Stimulated activated CD4-positive, alpha-beta T cell treated with anti-CD3 and anti-CD28 coated beads, TNF-alpha, amount 100 ng/mL, for 48 hours (primary cell): ENCODE measurements around the gene SORCS1.

Source experiments
- DNase-seq, 3 donors: peaks; one replicate each; pipeline ENCODE4 v3.0.0-alpha.2; 2020; ENCODE audit warnings: low read depth in 3 of 3

Gene SORCS1

DNA sequence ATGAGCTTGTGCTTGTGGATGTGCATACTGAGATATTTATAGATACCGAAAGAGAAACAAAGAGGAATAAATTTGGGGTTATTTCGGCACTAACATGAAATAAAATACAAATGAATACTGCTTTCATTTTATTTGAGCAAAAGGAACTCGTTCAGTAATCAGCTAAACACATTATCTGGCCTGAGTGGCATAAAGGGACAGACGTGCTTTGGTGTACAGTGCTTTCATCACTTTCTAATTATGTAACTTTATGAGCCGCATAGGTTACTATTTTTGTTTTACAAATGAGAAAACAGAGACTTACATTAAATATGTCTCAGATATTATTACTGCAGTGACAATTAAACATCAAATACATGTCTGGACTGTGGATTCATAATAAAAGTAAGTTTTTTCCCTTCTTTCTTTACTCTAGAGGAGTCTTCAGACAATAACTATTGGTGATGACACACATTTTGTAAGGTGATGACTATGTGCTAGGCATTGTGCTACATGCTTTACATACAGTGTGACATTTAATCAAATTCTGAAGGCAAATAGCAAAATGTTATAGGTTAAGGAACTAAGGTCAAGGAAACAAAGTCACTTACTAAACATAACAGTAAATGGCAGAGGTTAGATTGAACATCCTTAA, 503.3 kb downstream of the SORCS1 start:
- DNase-seq, result no peak

DNA sequence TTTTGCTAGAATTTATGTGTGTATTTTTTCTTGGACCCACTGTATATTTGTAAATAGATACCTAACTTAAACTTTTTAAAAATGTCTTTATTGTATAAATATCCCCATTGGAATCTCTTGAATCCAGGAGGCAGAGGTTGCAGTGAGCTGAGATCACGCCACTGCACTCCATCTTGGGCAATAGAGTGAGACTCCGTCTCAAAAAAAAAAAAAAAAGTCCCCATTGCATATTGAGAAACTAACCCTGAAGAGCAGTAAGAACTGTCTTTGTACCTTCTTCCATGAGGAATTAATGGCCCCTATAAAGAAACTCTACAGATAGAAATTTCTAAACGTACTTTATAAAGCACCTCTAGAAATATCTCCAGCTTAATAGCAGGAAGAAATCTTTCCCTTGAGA, 504.0 kb downstream of the SORCS1 start:
- no peak for DNase-seq

GRCh38 chr10:106655636-106656035, 508.9 kb downstream of the SORCS1 start:
- DNase-seq, result no peak

DNA sequence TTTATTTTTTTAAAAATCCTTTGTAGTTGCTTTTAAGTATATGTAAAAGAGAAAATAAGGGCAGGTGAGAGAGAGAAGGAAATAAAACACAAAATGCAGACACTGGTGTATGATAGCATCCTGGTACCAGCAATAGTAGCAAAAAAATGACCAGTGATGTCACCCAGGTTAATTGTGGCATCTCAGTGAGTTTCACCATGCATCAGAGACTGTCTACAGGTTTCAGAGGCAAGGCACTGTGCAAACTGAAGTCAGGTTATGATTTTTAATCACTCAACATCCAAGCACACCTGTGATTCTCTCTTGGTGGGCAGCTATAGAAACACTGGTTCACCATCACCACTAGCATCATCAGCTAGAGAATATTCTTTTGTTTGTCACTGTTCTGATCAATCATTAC, 509.3 kb downstream of the SORCS1 start:
- no peak for DNase-seq

DNA sequence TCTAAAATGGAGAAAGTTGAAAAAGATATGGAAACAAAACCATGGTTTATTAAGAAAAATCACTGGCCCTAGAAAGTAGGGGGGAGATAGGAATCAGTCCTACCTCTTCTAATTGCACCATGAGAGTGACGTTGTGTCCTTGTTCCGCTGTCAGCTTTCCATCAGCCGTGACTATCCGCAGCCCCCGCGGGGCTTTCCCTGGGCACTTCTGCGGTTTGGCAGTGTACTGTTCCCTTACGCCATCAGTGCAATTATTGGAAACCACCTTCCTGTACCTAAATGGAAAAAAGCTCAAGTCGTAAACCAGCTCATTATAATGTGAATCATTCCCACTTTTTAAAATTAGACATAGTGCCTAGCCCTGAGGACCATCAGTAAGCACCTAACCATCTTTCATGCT, 512.2 kb downstream of the SORCS1 start:
- DNase-seq, result no peak

DNA sequence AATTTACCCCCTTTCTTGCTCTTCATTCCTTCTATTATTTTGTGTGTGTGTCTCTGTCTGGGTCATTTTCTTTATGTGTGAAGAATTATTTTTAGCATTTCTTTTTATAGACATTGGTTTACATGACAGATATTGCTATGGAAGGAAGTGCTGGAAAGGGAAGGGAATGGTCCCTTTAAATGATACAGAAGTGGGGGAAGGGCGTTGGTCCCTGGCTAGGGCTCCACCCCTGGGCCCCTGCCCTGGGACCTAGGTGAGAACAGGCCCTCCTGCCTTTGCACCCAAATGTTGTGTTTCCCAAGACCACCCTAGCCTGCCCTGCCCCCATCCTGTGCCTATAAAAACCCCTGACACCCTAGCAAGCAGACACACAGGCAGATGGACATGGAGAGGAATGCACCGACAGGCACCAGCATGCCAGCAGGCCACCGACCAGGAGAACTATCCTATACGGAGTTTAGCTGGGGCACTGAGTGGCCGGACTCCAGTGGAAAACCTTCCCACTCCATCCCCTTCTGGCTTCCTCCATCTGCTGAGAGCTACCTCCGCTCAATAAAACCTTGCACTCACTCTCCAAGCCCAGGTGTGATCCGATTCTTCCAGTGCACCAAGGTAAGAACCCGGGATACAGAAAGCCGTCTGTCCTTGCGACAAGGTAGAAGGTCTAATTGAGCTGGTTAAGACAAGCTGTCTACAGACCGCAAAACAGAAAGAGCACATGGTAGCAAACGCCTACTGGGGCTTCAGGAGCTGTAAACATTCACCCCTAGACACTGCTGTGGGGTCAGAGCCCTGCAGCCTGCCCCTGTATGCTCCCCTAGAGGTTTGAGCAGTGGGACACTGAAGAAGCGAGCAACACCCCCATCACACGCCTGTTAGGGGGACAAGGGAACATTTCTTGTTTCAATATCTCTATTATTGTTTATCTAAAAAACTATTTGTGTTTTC, 515.7 kb downstream of the SORCS1 start:
- no peak for DNase-seq

DNA sequence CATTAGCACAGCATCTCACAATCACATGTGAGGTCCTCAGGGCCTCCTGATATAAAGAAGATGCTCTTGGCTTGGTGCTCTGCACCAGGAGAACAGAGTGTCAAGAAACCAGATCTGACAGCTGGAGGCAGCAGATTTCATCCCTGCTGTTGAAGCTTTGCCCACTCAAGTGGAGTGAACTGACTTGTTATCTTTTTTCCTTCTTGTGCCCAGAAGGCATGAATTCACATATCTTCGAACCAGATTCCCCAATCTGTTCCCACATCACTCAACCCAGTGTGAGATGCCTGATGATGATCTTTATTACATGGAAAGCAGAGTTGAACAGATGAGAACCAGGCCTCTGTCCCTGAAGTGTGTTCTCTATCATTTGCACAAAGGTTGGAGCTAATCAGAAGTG, 521.0 kb downstream of the SORCS1 start:
- no peak for DNase-seq

- DNase-seq, result no peak
These were observed 526.6 kb downstream of the SORCS1 start for GRCh38 chr10:106637873-106638272.

- DNase-seq, result no peak
These were observed 527.6 kb downstream of the SORCS1 start for GRCh38 chr10:106636766-106637491.

- DNase-seq, result no peak
These were observed 528.6 kb downstream of the SORCS1 start for GRCh38 chr10:106635947-106636346.

- DNase-seq, result no peak
These were observed 533.3 kb downstream of the SORCS1 start for GRCh38 chr10:106631016-106631702.

GRCh38 chr10:106626371-106626770, 538.1 kb downstream of the SORCS1 start:
- no peak for DNase-seq

DNA sequence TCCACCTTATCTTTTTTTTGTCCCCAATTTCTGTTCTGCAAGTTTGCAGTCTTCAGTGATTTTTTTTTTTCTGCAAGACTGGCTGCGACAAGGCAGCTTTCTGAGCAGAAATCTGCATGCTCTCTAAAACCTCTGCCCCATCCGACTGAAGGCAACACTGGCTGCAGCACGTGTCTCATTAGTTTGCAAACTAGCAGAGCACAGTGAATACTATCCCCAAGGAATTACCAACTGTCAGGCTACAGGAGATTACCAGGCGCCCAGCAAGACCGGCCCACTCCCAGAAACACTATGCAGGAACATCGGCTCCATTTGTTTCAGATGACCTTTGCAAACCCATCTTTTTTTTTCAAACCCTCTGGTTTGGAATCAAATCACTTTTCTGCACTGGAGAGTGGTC, 538.8 kb downstream of the SORCS1 start:
- no peak for DNase-seq

DNA sequence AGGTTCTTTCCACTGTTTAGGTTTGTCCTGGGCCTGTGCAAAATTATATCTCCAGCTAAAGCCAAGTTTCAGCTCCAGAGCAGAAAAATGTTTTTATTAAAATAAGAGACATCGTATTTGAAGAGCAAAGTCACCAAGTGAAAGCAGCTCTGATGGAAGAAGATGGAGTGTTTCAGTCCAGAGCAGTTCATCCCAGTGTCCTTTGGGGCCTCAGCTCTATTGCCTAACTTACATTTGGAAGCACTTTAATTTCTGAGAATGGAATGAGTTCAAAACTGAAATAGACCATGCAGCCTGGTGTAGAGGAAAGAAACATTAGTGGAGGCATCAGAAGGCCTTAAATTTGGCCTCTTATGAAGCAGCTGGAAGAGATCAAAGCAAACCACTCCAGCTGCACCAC, 545.2 kb downstream of the SORCS1 start:
- DNase-seq, result no peak

DNA sequence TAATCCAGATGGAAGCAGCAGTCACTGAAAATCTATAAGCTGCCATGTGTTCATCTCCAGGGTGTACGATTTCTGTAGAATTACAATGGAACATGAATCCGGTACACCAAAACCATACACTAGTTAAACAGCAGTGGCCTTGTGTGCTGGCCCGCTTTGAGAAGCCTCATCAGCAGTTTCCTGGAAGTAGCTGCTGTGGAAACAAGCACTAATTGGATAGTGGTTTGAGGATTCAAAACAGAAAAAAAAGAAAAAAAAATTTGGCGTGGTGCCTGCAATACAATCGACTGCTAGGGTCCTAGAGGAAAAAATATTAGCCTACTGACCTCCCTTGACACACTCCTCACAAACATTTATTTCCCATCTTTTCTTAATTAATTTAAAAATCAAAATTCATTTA, 545.9 kb downstream of the SORCS1 start:
- no peak for DNase-seq

DNA sequence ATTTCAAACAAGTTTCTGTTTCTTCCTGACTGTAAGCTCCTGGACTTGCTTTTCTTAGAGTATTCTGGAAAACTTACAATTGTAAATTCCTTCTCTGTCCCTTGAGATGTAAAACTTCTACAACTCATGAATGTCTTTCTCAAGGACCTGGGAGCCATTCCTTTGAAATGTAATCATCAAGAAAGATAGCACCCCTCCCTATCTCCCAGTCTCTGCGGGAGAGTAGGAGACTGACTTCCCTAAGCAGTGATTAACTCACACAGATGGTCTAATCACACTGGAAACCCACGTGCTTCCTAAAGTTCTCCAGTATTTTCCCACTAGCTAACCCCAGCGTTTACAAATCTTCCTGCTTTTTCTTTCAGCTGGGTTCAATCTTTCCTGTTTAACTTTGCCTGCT, 549.4 kb downstream of the SORCS1 start:
- DNase-seq, result no peak

GRCh38 chr10:106614293-106614692, 550.2 kb downstream of the SORCS1 start:
- DNase-seq, result no peak

- no peak for DNase-seq
These were observed 552.1 kb downstream of the SORCS1 start for GRCh38 chr10:106612381-106612780.

DNA sequence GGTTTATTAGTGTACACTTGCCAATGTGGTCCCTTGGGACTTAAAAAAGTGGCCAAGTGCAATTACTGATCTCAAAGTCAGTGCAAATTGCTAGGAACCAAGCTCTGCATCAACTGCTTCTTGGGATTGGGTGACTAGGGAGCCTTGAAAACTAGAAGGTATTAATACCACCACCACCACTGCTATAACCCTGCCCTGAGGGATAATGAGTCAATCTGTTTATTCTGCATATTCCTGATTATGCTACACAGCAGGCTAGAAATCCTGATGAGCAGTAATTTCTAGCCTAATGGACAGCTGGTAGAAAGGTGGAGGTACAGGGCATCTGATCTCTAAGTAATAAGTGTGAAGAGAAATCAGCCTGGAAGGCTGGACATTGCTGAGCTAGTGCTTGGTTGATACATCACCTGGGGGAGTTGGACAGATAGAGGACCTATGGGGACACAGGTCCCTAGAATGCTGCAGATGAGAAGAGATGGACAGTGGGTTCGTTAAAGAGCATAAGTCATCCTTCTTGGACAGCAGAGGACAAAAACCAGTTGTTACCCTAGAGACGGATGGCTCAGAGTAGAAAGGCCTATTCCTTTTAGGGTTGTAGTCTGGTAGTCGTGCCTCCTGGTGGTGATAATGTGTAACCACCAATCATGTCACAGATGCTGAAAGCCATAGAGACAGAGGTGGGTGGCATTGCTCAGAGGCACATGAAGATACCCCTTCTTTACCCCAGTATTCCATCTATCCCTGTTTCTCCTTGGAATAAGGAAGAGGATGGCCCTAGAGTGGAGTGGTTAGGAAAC, 554.8 kb downstream of the SORCS1 start:
- no peak for DNase-seq

- DNase-seq, result no peak
These were observed 556.4 kb downstream of the SORCS1 start for GRCh38 chr10:106608066-106608465.

- no peak for DNase-seq
These were observed 569.2 kb downstream of the SORCS1 start for GRCh38 chr10:106595281-106595680.
